HG02642 (cell line): ENCODE measurements around the gene TRPM2.
"Not testable (repeated sequence)": the region's sequence is repeated elsewhere in the genome, so short reads cannot be mapped to it uniquely, and the experiment has no call there.

Source experiments
- ATAC-seq: cut with Tn5 transposase; IDR thresholded peaks from one replicate; pipeline ENCODE4 v1.9.1; 2021; ENCODE audit warnings: mild to moderate bottlenecking; ENCODE audit not compliant: unreplicated experiment, poor library complexity

The TRPM2 gene

DNA sequence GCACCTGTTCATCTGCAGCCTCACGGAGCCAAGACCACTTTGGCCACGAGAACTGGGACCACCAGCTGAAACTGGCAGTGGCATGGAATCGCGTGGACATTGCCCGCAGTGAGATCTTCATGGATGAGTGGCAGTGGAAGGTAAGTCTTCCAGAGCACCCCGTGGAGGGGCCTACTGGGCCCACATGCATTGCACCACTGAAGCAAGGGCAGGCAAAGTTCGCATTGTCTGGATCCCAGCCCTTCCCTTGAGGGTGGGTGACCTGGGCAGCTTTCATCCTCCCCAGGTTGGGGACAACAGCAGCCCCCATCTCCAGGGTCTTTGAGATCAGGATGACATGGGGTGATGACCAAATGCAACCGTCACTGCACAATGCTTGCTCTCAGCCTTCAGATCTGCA lies 37.5 kb downstream of the TRPM2 start:
- ATAC-seq: no peak

- ATAC-seq: no peak
These were observed 38.1 kb downstream of the TRPM2 start for GRCh38 chr21:44391345-44392091.

DNA sequence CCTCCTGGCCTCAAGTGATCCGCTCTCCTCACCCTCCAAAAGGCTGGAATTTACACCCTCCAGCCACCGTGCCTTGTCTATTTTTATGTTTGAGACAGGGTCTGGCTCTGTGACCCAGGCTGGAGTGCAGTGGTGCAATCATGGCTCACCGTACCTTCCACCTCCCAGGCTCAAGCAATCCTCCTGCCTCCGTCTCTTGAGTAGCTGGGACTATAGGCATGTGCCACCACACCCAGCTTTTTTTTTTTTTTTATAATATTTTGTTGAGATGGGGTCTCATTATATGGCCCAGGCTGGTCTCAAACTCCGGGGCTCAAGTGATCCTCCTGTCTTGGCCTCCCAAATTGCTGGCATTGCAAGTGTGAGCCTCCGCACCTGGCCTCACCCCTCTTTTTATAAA lies 38.8 kb downstream of the TRPM2 start:
- no peak for ATAC-seq

GRCh38 chr21:44392916-44393315 lies 39.5 kb downstream of the TRPM2 start:
- ATAC-seq: no peak

- no peak for ATAC-seq
These were observed 41.3 kb downstream of the TRPM2 start for GRCh38 chr21:44394733-44395132.

DNA sequence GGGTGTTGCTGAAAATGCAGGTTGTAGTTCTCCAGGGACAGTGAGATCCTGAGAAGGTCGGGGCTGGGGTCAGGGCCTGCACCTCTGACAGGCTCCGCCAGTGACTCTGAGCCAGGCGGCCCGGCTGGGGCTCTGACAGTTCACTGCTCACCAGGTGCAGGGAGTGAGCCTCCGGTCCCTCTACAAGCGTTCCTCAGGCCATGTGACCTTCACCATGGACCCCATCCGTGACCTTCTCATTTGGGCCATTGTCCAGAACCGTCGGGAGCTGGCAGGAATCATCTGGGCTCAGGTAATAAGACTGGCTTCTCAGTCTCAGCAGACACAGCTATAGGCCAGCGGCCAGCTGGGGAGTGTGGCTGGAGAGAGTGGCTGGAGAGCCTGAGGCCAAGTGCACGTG lies 41.8 kb downstream of the TRPM2 start:
- ATAC-seq: no peak

GRCh38 chr21:44396803-44397202 lies 43.4 kb downstream of the TRPM2 start:
- not testable (repeated sequence) for ATAC-seq

- ATAC-seq: no peak
These were observed 44.1 kb downstream of the TRPM2 start for GRCh38 chr21:44397431-44398031.

DNA sequence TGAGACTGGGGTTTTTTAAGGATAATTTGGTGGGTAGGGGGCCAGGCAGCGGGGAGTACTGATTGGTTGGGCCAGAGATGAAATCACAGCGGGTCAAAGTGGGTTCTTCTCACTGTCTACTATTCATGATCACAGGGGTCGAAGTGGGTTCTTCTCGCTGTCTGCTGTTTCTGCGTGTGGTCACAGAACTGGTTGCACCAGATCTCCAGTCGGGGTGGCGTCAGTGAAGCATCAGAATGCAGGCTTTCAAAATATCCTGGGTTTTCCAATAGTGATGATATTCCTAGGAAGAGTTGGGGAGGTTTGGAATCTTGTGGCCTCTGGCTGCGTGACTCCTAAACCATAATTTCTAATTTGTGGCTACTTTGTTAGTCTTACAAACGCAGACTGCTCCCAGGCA lies 45.1 kb downstream of the TRPM2 start:
- no peak for ATAC-seq

GRCh38 chr21:44399151-44399954 lies 45.9 kb downstream of the TRPM2 start:
- no peak for ATAC-seq

GRCh38 chr21:44399955-44400790 lies 46.8 kb downstream of the TRPM2 start:
- ATAC-seq: no peak

- ATAC-seq: no peak
These were observed 47.5 kb downstream of the TRPM2 start for GRCh38 chr21:44400791-44401385.

- no peak for ATAC-seq
These were observed 48.2 kb downstream of the TRPM2 start for GRCh38 chr21:44401386-44402160.

DNA sequence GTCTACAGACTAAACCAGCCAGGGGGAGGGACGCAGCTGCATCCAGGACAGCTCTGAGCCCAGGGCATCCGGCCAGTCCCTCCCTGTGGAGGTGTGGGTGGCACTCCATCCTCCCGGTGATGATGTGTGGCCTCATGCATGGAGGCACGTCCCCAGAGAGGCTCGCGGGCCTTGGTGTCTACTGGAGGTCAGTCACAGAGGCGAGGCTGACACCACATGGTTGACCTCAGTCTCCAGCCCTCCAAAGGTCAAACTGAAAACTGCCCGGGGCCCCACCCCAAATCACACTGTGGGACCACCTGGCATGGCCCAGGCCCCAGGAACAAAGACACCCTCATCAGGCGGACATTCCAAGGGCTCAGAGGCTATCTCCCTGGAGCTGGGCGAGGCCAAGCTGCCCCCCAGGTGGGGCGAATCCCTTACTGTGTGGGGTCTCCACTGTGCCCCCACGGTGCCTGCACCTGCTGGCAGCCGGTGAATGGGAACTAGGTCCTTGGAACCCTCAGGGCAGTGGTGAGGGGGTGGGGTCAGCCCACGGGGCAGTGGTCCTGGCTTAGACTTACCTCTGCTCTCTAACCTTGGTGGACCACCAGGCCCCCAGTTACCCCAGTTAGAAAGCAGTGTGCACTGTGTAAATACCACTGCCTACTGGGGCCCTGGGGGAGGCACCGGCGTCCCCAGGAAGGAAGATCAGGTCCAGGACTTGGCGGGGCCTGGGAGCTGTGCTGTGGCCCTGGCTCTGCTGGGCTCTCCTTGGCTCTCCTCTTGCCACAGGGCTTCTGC lies 49.1 kb downstream of the TRPM2 start:
- no peak for ATAC-seq

- no peak for ATAC-seq
These were observed 49.9 kb downstream of the TRPM2 start for GRCh38 chr21:44403106-44404020.

DNA sequence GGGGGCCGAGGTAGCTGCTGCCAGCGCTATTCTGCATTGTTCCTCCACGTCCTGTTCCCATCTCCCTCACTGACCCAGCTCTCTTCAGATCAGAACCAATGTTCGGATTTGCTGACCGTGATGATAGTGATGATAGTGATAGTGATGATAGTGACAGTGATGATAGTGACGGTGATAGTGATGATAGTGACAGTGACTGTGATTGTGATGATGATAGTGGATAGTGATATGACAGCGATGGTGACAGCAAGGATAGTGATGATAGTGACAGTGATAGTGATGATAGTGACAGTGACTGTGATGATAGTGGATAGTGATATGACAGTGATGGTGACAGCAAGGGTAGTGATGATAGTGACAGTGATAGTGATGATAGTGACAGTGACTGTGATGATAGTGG lies 51.1 kb downstream of the TRPM2 start:
- not testable (repeated sequence) for ATAC-seq

DNA sequence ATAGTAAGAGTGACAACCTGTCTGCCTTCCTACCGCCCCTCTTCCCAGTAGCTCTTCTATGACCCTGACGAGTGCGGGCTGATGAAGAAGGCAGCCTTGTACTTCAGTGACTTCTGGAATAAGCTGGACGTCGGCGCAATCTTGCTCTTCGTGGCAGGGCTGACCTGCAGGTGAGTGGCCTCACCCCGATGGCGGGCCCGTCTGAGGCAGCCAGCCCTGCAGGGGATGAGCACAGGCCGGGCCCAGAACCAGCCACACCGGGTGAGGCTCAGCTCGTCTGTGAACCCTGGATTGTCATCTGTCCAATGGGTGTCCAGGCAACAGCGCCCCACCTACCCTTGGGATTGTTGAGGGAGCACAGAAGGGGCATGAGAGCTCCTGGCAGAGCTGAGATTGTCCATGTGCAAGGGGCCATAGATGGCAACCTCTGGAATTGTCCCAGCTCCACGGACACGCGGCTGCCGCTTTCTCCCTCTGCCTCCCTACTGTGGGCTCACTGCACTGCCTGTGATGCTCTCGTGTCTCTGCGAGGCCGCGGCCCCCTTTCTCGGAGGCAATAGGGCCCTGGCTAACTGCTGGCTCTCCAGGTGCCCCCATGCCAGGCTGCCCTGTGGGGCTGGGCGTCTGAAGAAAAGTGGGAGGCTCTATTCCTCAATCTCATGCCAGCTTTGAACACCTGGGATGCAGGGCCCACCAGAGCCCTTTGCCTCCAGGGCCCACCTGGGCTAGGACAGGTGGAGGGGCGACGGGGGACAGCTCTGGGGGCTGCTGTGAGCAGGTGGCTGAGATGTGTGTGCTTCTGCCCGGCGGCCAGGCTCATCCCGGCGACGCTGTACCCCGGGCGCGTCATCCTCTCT lies 51.9 kb downstream of the TRPM2 start:
- no peak for ATAC-seq
